Measurements from ENCODE around the gene RNF7.

- TF ChIP-seq HES4 (CRISPR knock-in tag; IDR thresholded peaks at IDR 0.05; ENCODE audit: borderline replicate concordance) (no peak), CTCF (CRISPR knock-in tag; IDR thresholded peaks at IDR 0.05) (no peak), ZNF274 (CRISPR knock-in tag; IDR thresholded peaks at IDR 0.05) (no peak), ZNF484 (CRISPR knock-in tag; IDR thresholded peaks at IDR 0.05; ENCODE audit: borderline replicate concordance, low read depth) (no peak), SMAD3 (CRISPR knock-in tag; IDR thresholded peaks at IDR 0.05) (no peak), ZNF343 (CRISPR knock-in tag; IDR thresholded peaks at IDR 0.05) (no peak), ZNF644 (CRISPR knock-in tag; IDR thresholded peaks at IDR 0.05; ENCODE audit: low read depth) (no peak), KLF15 (CRISPR knock-in tag; IDR thresholded peaks at IDR 0.05; ENCODE audit: borderline replicate concordance) (no peak), PHB2 (IDR thresholded peaks at IDR 0.05; ENCODE audit: partially characterized antibody) (no peak), SRF (IDR thresholded peaks at IDR 0.05; ENCODE audit: low read depth, low read length) (no peak), ZNF382 (CRISPR knock-in tag; IDR thresholded peaks at IDR 0.05; ENCODE audit: borderline replicate concordance) (no peak), MLX (CRISPR knock-in tag; IDR thresholded peaks at IDR 0.05) (no peak), ZSCAN5A (CRISPR knock-in tag; IDR thresholded peaks at IDR 0.05; ENCODE audit: borderline replicate concordance) (no peak), CCAR2 (optimal IDR thresholded peaks at IDR 0.05; ENCODE audit: low read depth, low read length) (no peak)
Observed at GRCh38 chr3:141735770-141736465, 2.2 kb upstream of the RNF7 start.
